Activated CD4-positive, alpha-beta memory T cell treated with anti-CD3 and anti-CD28 coated beads for 36 hours (primary cell): ENCODE data around the gene TCAF1. TPM values are rescaled to one million over a fixed set of nuclear protein-coding genes. Genes with fewer than 3 reads are reported as not detected.

ENCODE experiments used
- CTCF ChIA-PET: fragments of 350-600 bp; sonication (Branson Sonifier 250); formaldehyde crosslinking; loops from one replicate; lab custom pipeline; 2021; ENCODE audit warnings: antibody characterized with exemption, inconsistent platforms; lab: Charles Lee
- POLR2A ChIA-PET: fragments of 350-600 bp; sonication (Branson Sonifier 250); formaldehyde crosslinking; loops from one replicate; lab custom pipeline; 2021; ENCODE audit warnings: antibody characterized with exemption; lab: Charles Lee
- DNase-seq: peaks from one replicate; pipeline ENCODE4 v3.0.0-alpha.2; 2020
- H3K27ac Mint-ChIP-seq: one replicate; pipeline ENCODE4 v1.8.0; 2021; ENCODE audit warnings: mixed read lengths
- H3K27me3 Mint-ChIP-seq: one replicate; pipeline ENCODE4 v1.8.0; 2021; ENCODE audit warnings: mixed read lengths
- H3K36me3 Mint-ChIP-seq: one replicate; pipeline ENCODE4 v1.8.0; 2021; ENCODE audit warnings: mixed read lengths
- H3K4me1 Mint-ChIP-seq: one replicate; pipeline ENCODE4 v1.8.0; 2021; ENCODE audit warnings: low read depth, mixed read lengths
- H3K4me3 Mint-ChIP-seq: one replicate; pipeline ENCODE4 v1.8.0; 2021; ENCODE audit warnings: mild to moderate bottlenecking, mixed read lengths
- H3K9me3 Mint-ChIP-seq: one replicate; pipeline ENCODE4 v1.8.0; 2021; ENCODE audit warnings: mixed read lengths
- intact Hi-C: fragments of 100-400 bp; cut with micrococcal nuclease; formaldehyde crosslinking; loops from one replicate; pipeline ENCODE4 v1.15.1; 2023
- total RNA-seq, 2 experiments: library from RNA; stranded (reverse); gene quantifications; one replicate each; pipeline ENCODE4 v1.2.3, GENCODE V29; 2021

Gene TCAF1
- total RNA-seq, 2 experiments from 2014 or later = 25.8 to 26.1 TPM

- ChIA-PET POLR2A (no interaction called here), CTCF (interaction anchor here (0.6 kb wide), 1 partner anchor 8 kb away, joined by 3 read pairs; no protein-coding TSS in a partner anchor)
- no peaks in the 10 kb centered on the region for H3K36me3 Mint-ChIP-seq
- H3K27me3 Mint-ChIP-seq = no peaks in the 10 kb centered on the region
- no peak overlapping the region for H3K27ac Mint-ChIP-seq
- no peaks in the 10 kb centered on the region for H3K9me3 Mint-ChIP-seq
- H3K4me3 Mint-ChIP-seq = no peak overlapping the region
- peaks cover 25% of the 10 kb centered on the region for H3K4me1 Mint-ChIP-seq
- intact Hi-C loops = no loop called here
- DNase-seq = no peak
Measured at GRCh38 chr7:143898810-143899209, 3.2 kb downstream of the TCAF1 start.

- no peak for DNase-seq
- no peak overlapping the region for H3K4me3 Mint-ChIP-seq
- ChIA-PET POLR2A (no interaction called here), CTCF (interaction anchor here (0.8 kb wide), 1 partner anchor 11 kb away, joined by 3 read pairs; no protein-coding TSS in a partner anchor)
- H3K4me1 Mint-ChIP-seq = peaks cover 27% of the 10 kb centered on the region
- H3K27me3 Mint-ChIP-seq = no peaks in the 10 kb centered on the region
- H3K27ac Mint-ChIP-seq = no peak overlapping the region
- intact Hi-C loops = no loop called here
- H3K9me3 Mint-ChIP-seq = peaks cover 6% of the 10 kb centered on the region
- H3K36me3 Mint-ChIP-seq = no peaks in the 10 kb centered on the region
Measured at GRCh38 chr7:143896667-143897066, 5.3 kb downstream of the TCAF1 start.

DNA sequence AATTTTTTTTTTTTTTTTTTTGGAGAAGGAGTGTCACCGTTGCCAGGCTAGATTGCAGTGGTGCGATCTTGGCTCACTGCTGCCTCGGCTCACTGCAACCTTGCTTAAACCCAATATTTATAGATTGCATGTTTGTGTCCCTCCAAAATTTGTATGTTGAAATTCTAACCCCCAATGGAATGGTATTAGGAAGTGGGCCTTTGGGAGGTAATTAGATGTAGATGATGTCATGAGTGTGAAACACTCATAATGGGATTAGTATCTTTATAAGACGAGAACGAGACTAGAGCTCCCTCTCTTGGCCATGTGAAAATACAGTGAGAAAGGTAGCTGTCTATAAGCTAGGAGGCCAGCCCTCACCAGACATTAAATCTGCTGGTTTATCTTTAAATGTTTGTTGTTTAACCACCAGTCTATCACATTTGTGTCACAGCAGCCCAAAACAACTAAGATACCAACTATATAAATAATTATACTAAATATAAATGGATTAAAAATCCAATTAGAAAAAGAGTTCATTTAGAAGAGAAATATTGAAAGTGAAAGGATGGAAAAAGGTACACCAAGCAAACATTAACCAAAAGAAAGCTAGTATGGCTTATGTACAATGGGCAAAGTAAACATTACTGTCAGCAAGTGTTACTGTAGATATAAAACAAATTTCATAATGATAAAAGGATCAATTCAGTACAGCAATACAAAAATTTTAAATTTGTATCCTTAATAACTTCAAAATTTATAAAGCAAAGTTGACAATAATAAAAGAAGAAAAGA, 9.3 kb downstream of the TCAF1 start:
- H3K4me1 Mint-ChIP-seq = peaks cover 6% of the 10 kb centered on the region
- no peak overlapping the region for H3K27ac Mint-ChIP-seq
- no peak for DNase-seq
- H3K36me3 Mint-ChIP-seq = peaks cover 14% of the 10 kb centered on the region
- H3K4me3 Mint-ChIP-seq = no peak overlapping the region
- POLR2A ChIA-PET = interaction anchor here (1.0 kb wide), 1 partner anchor 9 kb away, joined by 5 read pairs; the partner anchor contains the start of gene TCAF1
- peaks cover 8% of the 10 kb centered on the region for H3K9me3 Mint-ChIP-seq
- CTCF ChIA-PET = interaction anchor here (0.7 to 3.4 kb wide), 8 partner anchors 8 to 652 kb away, joined by 3 to 30 read pairs (median 3); partner anchors contain the start of gene TCAF1
- peaks cover 4% of the 10 kb centered on the region for H3K27me3 Mint-ChIP-seq
- intact Hi-C loops = loop anchor here (5.0 kb wide), 1 partner anchor 160 kb away; no protein-coding TSS in a partner anchor

DNA sequence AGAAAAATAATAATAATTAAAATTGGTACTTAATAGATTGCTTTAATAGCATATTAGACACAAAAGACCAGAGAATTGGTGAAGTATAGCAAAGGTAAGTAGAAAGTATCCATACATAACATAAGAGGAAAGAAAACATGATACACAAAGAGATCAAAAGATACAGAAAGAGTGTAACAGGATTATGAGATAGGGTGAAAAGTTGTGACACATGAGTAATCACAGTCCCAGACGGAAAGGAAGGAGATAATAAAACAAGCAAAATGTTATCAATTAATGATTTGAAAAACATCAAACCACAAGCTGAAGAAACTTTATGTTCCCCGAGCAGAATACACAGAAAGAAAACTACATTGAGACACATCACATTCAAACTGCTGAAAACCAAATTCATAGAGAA, 10.5 kb downstream of the TCAF1 start:
- H3K4me3 Mint-ChIP-seq = no peak overlapping the region
- no peak for DNase-seq
- H3K36me3 Mint-ChIP-seq = peaks cover 16% of the 10 kb centered on the region
- ChIA-PET CTCF (interaction anchor here (3.4 kb wide), 1 partner anchor 10 kb away, joined by 30 read pairs; the partner anchor contains the start of gene TCAF1), POLR2A (no interaction called here)
- peaks cover 8% of the 10 kb centered on the region for H3K9me3 Mint-ChIP-seq
- intact Hi-C loops = loop anchor here (5.0 kb wide), 1 partner anchor 159 kb away; no protein-coding TSS in a partner anchor
- H3K4me1 Mint-ChIP-seq = peaks cover 6% of the 10 kb centered on the region
- no peak overlapping the region for H3K27ac Mint-ChIP-seq
- peaks cover 7% of the 10 kb centered on the region for H3K27me3 Mint-ChIP-seq

DNA sequence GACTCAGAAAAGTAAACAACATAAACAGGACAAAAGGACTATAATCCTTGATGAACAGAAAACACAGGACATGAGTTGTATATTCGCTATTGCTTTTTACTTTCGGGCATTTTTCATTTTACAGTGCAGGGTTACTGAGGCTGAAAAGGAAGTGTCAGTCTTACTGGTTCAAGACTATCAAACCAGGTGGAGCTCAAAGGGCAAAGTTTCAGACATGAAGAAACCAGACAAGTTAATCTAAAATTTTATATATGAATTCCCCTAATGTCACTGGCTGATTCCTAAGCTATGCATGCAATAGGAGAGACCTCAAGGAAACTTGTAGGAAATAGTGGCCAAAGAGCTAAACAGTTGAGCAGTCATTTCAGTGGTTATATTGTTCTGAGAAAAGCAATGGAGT, 11.4 kb downstream of the TCAF1 start:
- ChIA-PET CTCF (interaction anchor here (0.8 to 3.4 kb wide), 2 partner anchors 9 to 11 kb away, joined by 3 to 30 read pairs; partner anchors contain the start of gene TCAF1), POLR2A (no interaction called here)
- H3K27ac Mint-ChIP-seq = no peak overlapping the region
- H3K4me1 Mint-ChIP-seq = peaks cover 9% of the 10 kb centered on the region
- DNase-seq = no peak
- peaks cover 8% of the 10 kb centered on the region for H3K9me3 Mint-ChIP-seq
- peaks cover 16% of the 10 kb centered on the region for H3K36me3 Mint-ChIP-seq
- H3K27me3 Mint-ChIP-seq = peaks cover 10% of the 10 kb centered on the region
- intact Hi-C loops = loop anchor here (5.0 kb wide), 1 partner anchor 158 kb away; no protein-coding TSS in a partner anchor
- H3K4me3 Mint-ChIP-seq = no peak overlapping the region

- Mint-ChIP-seq H3K27ac (no peak overlapping the region), H3K4me3 (no peak overlapping the region), H3K27me3 (peaks cover 14% of the 10 kb centered on the region), H3K36me3 (peaks cover 16% of the 10 kb centered on the region), H3K9me3 (peaks cover 8% of the 10 kb centered on the region), H3K4me1 (peaks cover 11% of the 10 kb centered on the region)
- ChIA-PET POLR2A (no interaction called here), CTCF (no interaction called here)
- intact Hi-C loops = no loop called here
- no peak for DNase-seq
Measured at GRCh38 chr7:143889068-143889467, 12.9 kb downstream of the TCAF1 start.

- CTCF ChIA-PET = interaction anchor here (0.6 to 1.6 kb wide), 3 partner anchors 15 to 241 kb away, joined by 3 to 8 read pairs (median 5); partner anchors contain the start of gene TCAF1
- intact Hi-C loops = no loop called here
- DNase-seq = no peak
- Mint-ChIP-seq H3K4me1 (peaks cover 15% of the 10 kb centered on the region), H3K27ac (no peak overlapping the region), H3K36me3 (peaks cover 16% of the 10 kb centered on the region), H3K4me3 (no peak overlapping the region), H3K27me3 (peaks cover 25% of the 10 kb centered on the region), H3K9me3 (peaks cover 2% of the 10 kb centered on the region)
- POLR2A ChIA-PET = no interaction called here
Measured at GRCh38 chr7:143886826-143887477, 15.0 kb downstream of the TCAF1 start.

- no peak overlapping the region for H3K27ac Mint-ChIP-seq
- peaks cover 16% of the 10 kb centered on the region for H3K36me3 Mint-ChIP-seq
- peaks cover 2% of the 10 kb centered on the region for H3K9me3 Mint-ChIP-seq
- intact Hi-C loops = no loop called here
- DNase-seq = no peak
- peaks cover 15% of the 10 kb centered on the region for H3K4me1 Mint-ChIP-seq
- ChIA-PET CTCF (interaction anchor here (1.2 to 1.4 kb wide), 2 partner anchors 11 to 242 kb away, joined by 3 to 5 read pairs; no protein-coding TSS in a partner anchor), POLR2A (no interaction called here)
- H3K4me3 Mint-ChIP-seq = no peak overlapping the region
- H3K27me3 Mint-ChIP-seq = peaks cover 25% of the 10 kb centered on the region
Measured at GRCh38 chr7:143885951-143886350, 16.0 kb downstream of the TCAF1 start.

GRCh38 chr7:143884969-143885559, 16.9 kb downstream of the TCAF1 start:
- Mint-ChIP-seq H3K9me3 (peaks cover 2% of the 10 kb centered on the region), H3K27me3 (peaks cover 25% of the 10 kb centered on the region), H3K4me1 (peaks cover 15% of the 10 kb centered on the region), H3K27ac (no peak overlapping the region), H3K36me3 (peaks cover 11% of the 10 kb centered on the region), H3K4me3 (no peak overlapping the region)
- intact Hi-C loops = no loop called here
- ChIA-PET CTCF (interaction anchor here (1.4 kb wide), 1 partner anchor 11 kb away, joined by 3 read pairs; no protein-coding TSS in a partner anchor), POLR2A (no interaction called here)
- peak; percentile 29 for DNase-seq

DNA sequence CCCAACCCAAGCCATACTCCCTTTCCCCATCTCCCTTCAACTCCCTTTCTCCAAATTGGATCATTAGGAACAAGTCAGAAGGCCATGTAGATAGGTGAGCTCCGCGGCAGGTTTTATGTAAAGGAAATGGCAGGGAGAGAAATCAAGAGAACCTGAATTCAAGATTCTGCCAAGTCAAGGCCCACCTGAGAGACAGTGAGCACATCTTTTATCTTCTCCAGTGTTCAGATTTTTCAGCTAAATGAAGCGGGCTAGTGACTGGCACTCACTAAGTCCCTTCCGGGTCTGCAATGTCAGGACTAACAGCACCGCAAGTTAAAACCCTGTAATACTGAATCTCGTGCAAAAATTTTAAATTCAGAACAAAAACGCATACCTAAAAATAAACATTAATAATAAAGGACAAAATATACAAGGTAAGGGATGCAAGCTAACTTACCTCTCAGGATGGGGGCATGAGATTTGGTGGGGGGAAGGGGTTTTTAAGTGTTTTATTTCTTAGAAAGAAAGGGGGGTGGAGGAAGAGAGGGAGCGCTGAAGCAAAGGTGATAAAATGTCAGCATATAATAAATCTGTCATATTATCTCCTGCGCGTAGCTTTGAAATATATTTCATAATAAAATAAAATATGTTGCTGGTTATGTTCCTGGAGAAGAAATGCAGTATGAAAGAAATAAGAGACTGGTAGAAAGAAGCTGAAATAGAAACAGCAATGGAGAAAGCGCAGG, 17.6 kb downstream of the TCAF1 start:
- no peak overlapping the region for H3K4me3 Mint-ChIP-seq
- no peak for DNase-seq
- peaks cover 25% of the 10 kb centered on the region for H3K27me3 Mint-ChIP-seq
- CTCF ChIA-PET = no interaction called here
- H3K36me3 Mint-ChIP-seq = peaks cover 8% of the 10 kb centered on the region
- peaks cover 15% of the 10 kb centered on the region for H3K4me1 Mint-ChIP-seq
- POLR2A ChIA-PET = interaction anchor here (1.4 kb wide), 1 partner anchor 17 kb away, joined by 4 read pairs; the partner anchor contains the start of gene TCAF1
- no peak overlapping the region for H3K27ac Mint-ChIP-seq
- H3K9me3 Mint-ChIP-seq = peaks cover 2% of the 10 kb centered on the region
- intact Hi-C loops = no loop called here

- H3K27me3 Mint-ChIP-seq = peaks cover 21% of the 10 kb centered on the region
- peaks cover 3% of the 10 kb centered on the region for H3K36me3 Mint-ChIP-seq
- H3K9me3 Mint-ChIP-seq = no peaks in the 10 kb centered on the region
Measured at GRCh38 chr7:143882604-143883078, 19.3 kb downstream of the TCAF1 start.

More at GRCh38 chr7:143882604-143883078, 19.3 kb downstream of the TCAF1 start:
- intact Hi-C loops = no loop called here
- ChIA-PET CTCF (interaction anchor here (1.4 kb wide), 1 partner anchor 19 kb away, joined by 3 read pairs; no protein-coding TSS in a partner anchor), POLR2A (no interaction called here)
- no peak for DNase-seq
- Mint-ChIP-seq H3K4me3 (no peak overlapping the region), H3K27ac (no peak overlapping the region), H3K4me1 (peaks cover 15% of the 10 kb centered on the region)
